LHCN-M2 (cell line): Measurements from ENCODE around the gene PYY. TPM values are rescaled to one million over a fixed set of nuclear protein-coding genes. Genes with fewer than 3 reads are reported as not detected.
"Not testable (repeated sequence)": the region's sequence is repeated elsewhere in the genome, so short reads cannot be mapped to it uniquely, and the experiment has no call there.

Source experiments
- DNase-seq: peaks from one replicate; pipeline ENCODE4 v3.0.0-alpha.2; 2012; ENCODE audit warnings: low read depth
- polyA plus RNA-seq: library from polyadenylated mRNA; unstranded; fragments of >200 nt; gene quantifications from one replicate; pipeline ENCODE4 v1.2.1, GENCODE V29; 2012; ENCODE audit warnings: missing spikeins
- total RNA-seq: library from RNA; depleted of rRNA; stranded (reverse); fragments of >200 nt; gene quantifications from 2 replicates; pipeline ENCODE4 v1.2.3, GENCODE V29; 2014; rRNA removed

PYY gene
- not detected in 2 replicates for total RNA-seq
- 0.07 TPM for polyA plus RNA-seq

- DNase-seq = no peak
Measured at GRCh38 chr17:43953746-43954145, at the start of gene PYY. Gene PYY (minus strand): TSS chr17:43953940. CDS start chr17:43953483, 457 bp downstream.

- peak; percentile 88 for DNase-seq
Measured at GRCh38 chr17:44002141-44002848, 48.6 kb upstream of the PYY start.

GRCh38 chr17:44001461-44001920, 47.8 kb upstream of the PYY start:
- DNase-seq = no peak

GRCh38 chr17:44000871-44001460, 47.2 kb upstream of the PYY start:
- no peak for DNase-seq

- DNase-seq = no peak
Measured at GRCh38 chr17:44000141-44000860, 46.6 kb upstream of the PYY start.

- no peak for DNase-seq
Measured at GRCh38 chr17:43999024-43999423, 45.3 kb upstream of the PYY start.

GRCh38 chr17:43998552-43998951, 44.8 kb upstream of the PYY start:
- DNase-seq = peak; percentile 57

- DNase-seq = not testable (repeated sequence)
Measured at GRCh38 chr17:43997180-43997579, 43.4 kb upstream of the PYY start.

GRCh38 chr17:43995150-43995471, 41.4 kb upstream of the PYY start:
- DNase-seq = no peak

- peak; percentile 53 for DNase-seq
Measured at GRCh38 chr17:43994272-43995149, 40.8 kb upstream of the PYY start.

- no peak for DNase-seq
Measured at GRCh38 chr17:43992641-43993040, 38.9 kb upstream of the PYY start.

- no peak for DNase-seq
Measured at GRCh38 chr17:43988301-43988700, 34.6 kb upstream of the PYY start.

- DNase-seq = no peak
Measured at GRCh38 chr17:43987131-43988021, 33.6 kb upstream of the PYY start.

- no peak for DNase-seq
Measured at GRCh38 chr17:43986225-43986981, 32.7 kb upstream of the PYY start.

- no peak for DNase-seq
Measured at GRCh38 chr17:43984521-43984920, 30.8 kb upstream of the PYY start.

GRCh38 chr17:43983515-43984411, 30.0 kb upstream of the PYY start:
- DNase-seq = no peak

- no peak for DNase-seq
Measured at GRCh38 chr17:43983196-43983514, 29.4 kb upstream of the PYY start.

- no peak for DNase-seq
Measured at GRCh38 chr17:43982171-43982570, 28.4 kb upstream of the PYY start.

GRCh38 chr17:43979671-43980070, 25.9 kb upstream of the PYY start:
- DNase-seq = no peak
